ENCODE measurements around the gene MANSC4. TPM values are rescaled to one million over a fixed set of nuclear protein-coding genes. Genes with fewer than 3 reads are reported as not detected.
A peak's percentile ranks its signal among the peaks of the same experiment; 100 is the strongest.

The MANSC4 gene
- total and polyA plus RNA-seq, 2 donors (not counting 1 experiment from before 2014, with no cell fraction given): 0.17 TPM; not detected in 1

- no peak overlapping the region for H3K27ac ChIP-seq (ENCODE audit: insufficient read depth, low read length)
Measured at GRCh38 chr12:27769142-27769673, 10.8 kb downstream of the MANSC4 start.

GRCh38 chr12:27766587-27766986, 13.4 kb downstream of the MANSC4 start:
- Histone ChIP-seq H3K4me1 (ENCODE audit: control insufficient read depth, extremely low read depth, insufficient read depth, low read length) (no peaks in the 10 kb centered on the region), H3K9ac (ENCODE audit: insufficient read depth, low read length) (no peak overlapping the region), H3K4me2 (ENCODE audit: extremely low read depth, insufficient read depth, low read length) (no peak overlapping the region), H3K27me3 (ENCODE audit: control insufficient read depth, insufficient read depth, low read length) (no peaks in the 10 kb centered on the region), H2AFZ (ENCODE audit: low read length) (no peak overlapping the region), H3K79me2 (ENCODE audit: control insufficient read depth, insufficient read depth, low read length) (no peaks in the 10 kb centered on the region), H3K9me3 (ENCODE audit: control insufficient read depth, insufficient read depth, low read depth, low read length) (no peaks in the 10 kb centered on the region), H3K36me3 (ENCODE audit: control insufficient read depth, insufficient read depth, low read length) (no peaks in the 10 kb centered on the region), H3K27ac (ENCODE audit: insufficient read depth, low read length) (no peak overlapping the region), H3K4me3 (replicated peaks in 1 of 4; ENCODE audit: control extremely low read depth in 1 of 4, insufficient read depth in 1 of 4, low read depth in 3 of 4, low read length in 4 of 4) (no peak overlapping the region), H4K20me1 (ENCODE audit: control insufficient read depth, extremely low read depth, insufficient read depth, low read length) (no peaks in the 10 kb centered on the region)
- DNase-seq (ENCODE audit: low read depth in 2 of 2): no peak
- TF ChIP-seq CTCF (conservative IDR thresholded peaks at IDR 0.05 in 1 of 2, IDR thresholded peaks at IDR 0.05 in 1 of 2; ENCODE audit: low read depth in 1 of 2, low read length in 2 of 2) (no peak), EZH2 (IDR thresholded peaks at IDR 0.05; ENCODE audit: low read length, missing control alignments) (no peak)

More at GRCh38 chr12:27769142-27769673, 10.8 kb downstream of the MANSC4 start:
- Histone ChIP-seq H4K20me1 (ENCODE audit: control insufficient read depth, extremely low read depth, insufficient read depth, low read length) (no peaks in the 10 kb centered on the region), H3K36me3 (ENCODE audit: control insufficient read depth, insufficient read depth, low read length) (no peaks in the 10 kb centered on the region), H3K9me3 (ENCODE audit: control insufficient read depth, insufficient read depth, low read depth, low read length) (no peaks in the 10 kb centered on the region), H3K79me2 (ENCODE audit: control insufficient read depth, insufficient read depth, low read length) (no peaks in the 10 kb centered on the region), H3K4me2 (ENCODE audit: extremely low read depth, insufficient read depth, low read length) (no peak overlapping the region), H3K4me3 (replicated peaks in 1 of 4; ENCODE audit: control extremely low read depth in 1 of 4, insufficient read depth in 1 of 4, low read depth in 3 of 4, low read length in 4 of 4) (no peak overlapping the region), H3K9ac (ENCODE audit: insufficient read depth, low read length) (no peak overlapping the region), H3K27me3 (ENCODE audit: control insufficient read depth, insufficient read depth, low read length) (no peaks in the 10 kb centered on the region), H3K4me1 (ENCODE audit: control insufficient read depth, extremely low read depth, insufficient read depth, low read length) (no peaks in the 10 kb centered on the region), H2AFZ (ENCODE audit: low read length) (no peak overlapping the region)
- TF ChIP-seq CTCF (conservative IDR thresholded peaks at IDR 0.05 in 1 of 2, IDR thresholded peaks at IDR 0.05 in 1 of 2; ENCODE audit: low read depth in 1 of 2, low read length in 2 of 2) (no peak), EZH2 (IDR thresholded peaks at IDR 0.05; ENCODE audit: low read length, missing control alignments) (no peak)
- no peak for DNase-seq (ENCODE audit: low read depth in 2 of 2)

- Histone ChIP-seq H3K9ac (ENCODE audit: insufficient read depth, low read length) (no peak overlapping the region), H4K20me1 (ENCODE audit: control insufficient read depth, extremely low read depth, insufficient read depth, low read length) (no peaks in the 10 kb centered on the region), H3K4me1 (ENCODE audit: control insufficient read depth, extremely low read depth, insufficient read depth, low read length) (no peaks in the 10 kb centered on the region), H2AFZ (ENCODE audit: low read length) (no peak overlapping the region), H3K4me3 (replicated peaks in 1 of 4; ENCODE audit: control extremely low read depth in 1 of 4, insufficient read depth in 1 of 4, low read depth in 3 of 4, low read length in 4 of 4) (no peak overlapping the region), H3K9me3 (ENCODE audit: control insufficient read depth, insufficient read depth, low read depth, low read length) (no peaks in the 10 kb centered on the region), H3K27me3 (ENCODE audit: control insufficient read depth, insufficient read depth, low read length) (no peaks in the 10 kb centered on the region), H3K79me2 (ENCODE audit: control insufficient read depth, insufficient read depth, low read length) (no peaks in the 10 kb centered on the region), H3K27ac (ENCODE audit: insufficient read depth, low read length) (no peak overlapping the region), H3K4me2 (ENCODE audit: extremely low read depth, insufficient read depth, low read length) (no peak overlapping the region), H3K36me3 (ENCODE audit: control insufficient read depth, insufficient read depth, low read length) (no peaks in the 10 kb centered on the region)
- TF ChIP-seq CTCF (conservative IDR thresholded peaks at IDR 0.05 in 1 of 2, IDR thresholded peaks at IDR 0.05 in 1 of 2; ENCODE audit: low read depth in 1 of 2, low read length in 2 of 2) (no peak), EZH2 (IDR thresholded peaks at IDR 0.05; ENCODE audit: low read length, missing control alignments) (no peak)
- DNase-seq (ENCODE audit: low read depth in 2 of 2): peak in 1 of 2 donors; percentile 19
Measured at GRCh38 chr12:27762757-27763156, 17.3 kb downstream of the MANSC4 start.
